ENCODE results near the gene DNAJB14.

The DNAJB14 gene

GRCh38 chr4:99886146-99886545 lies 60.3 kb downstream of the DNAJB14 start:
- no peak for TF ChIP-seq CTCF (conservative IDR thresholded peaks at IDR 0.05; ENCODE audit: low read length)
- no peak overlapping the region for H3K4me3 ChIP-seq (ENCODE audit: low read length)
- no peak for DNase-seq (ENCODE audit: low read depth)

GRCh38 chr4:99885687-99886086 lies 60.7 kb downstream of the DNAJB14 start:
- no peak for DNase-seq (ENCODE audit: low read depth)
- TF ChIP-seq CTCF (conservative IDR thresholded peaks at IDR 0.05; ENCODE audit: low read length), result no peak
- H3K4me3 ChIP-seq (ENCODE audit: low read length), result no peak overlapping the region

GRCh38 chr4:99885063-99885664 lies 61.3 kb downstream of the DNAJB14 start:
- no peak overlapping the region for H3K4me3 ChIP-seq (ENCODE audit: low read length)
- DNase-seq (ENCODE audit: low read depth), result peak; percentile 44
- peak; percentile 59 for TF ChIP-seq CTCF (conservative IDR thresholded peaks at IDR 0.05; ENCODE audit: low read length)

GRCh38 chr4:99879458-99879857 lies 67.0 kb downstream of the DNAJB14 start:
- TF ChIP-seq CTCF (conservative IDR thresholded peaks at IDR 0.05; ENCODE audit: low read length), result no peak
- no peak overlapping the region for H3K4me3 ChIP-seq (ENCODE audit: low read length)
- DNase-seq (ENCODE audit: low read depth), result no peak

GRCh38 chr4:99878604-99879003 lies 67.8 kb downstream of the DNAJB14 start:
- TF ChIP-seq CTCF (conservative IDR thresholded peaks at IDR 0.05; ENCODE audit: low read length), result no peak
- no peak overlapping the region for H3K4me3 ChIP-seq (ENCODE audit: low read length)
- DNase-seq (ENCODE audit: low read depth), result no peak

GRCh38 chr4:99876946-99877345 lies 69.5 kb downstream of the DNAJB14 start:
- TF ChIP-seq CTCF (conservative IDR thresholded peaks at IDR 0.05; ENCODE audit: low read length), result no peak
- no peak overlapping the region for H3K4me3 ChIP-seq (ENCODE audit: low read length)
- DNase-seq (ENCODE audit: low read depth), result no peak

GRCh38 chr4:99875071-99875470 lies 71.3 kb downstream of the DNAJB14 start:
- peak; percentile 4 for DNase-seq (ENCODE audit: low read depth)
- H3K4me3 ChIP-seq (ENCODE audit: low read length), result no peak overlapping the region
- no peak for TF ChIP-seq CTCF (conservative IDR thresholded peaks at IDR 0.05; ENCODE audit: low read length)
